ENCODE measurements around the gene TMEM219.

Gene TMEM219

DNA sequence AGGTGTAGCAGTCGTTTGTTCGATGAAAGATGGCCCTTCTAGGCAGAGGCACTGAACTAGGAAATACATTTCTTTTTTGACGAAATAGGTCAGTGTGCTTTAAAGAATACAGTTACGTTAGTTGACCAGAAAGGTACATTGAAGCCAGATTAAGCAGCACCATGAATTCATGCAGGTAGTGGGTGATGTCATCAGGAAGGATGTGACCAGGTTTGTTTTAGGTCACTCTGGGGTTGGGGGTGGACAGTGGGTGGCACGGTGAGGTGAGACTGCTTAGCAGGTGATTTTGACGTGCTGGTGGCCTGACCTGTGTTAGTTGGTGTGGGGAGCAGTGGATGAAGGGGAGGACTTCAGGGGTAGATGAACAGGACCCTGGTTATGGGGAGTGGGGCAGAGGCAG, 37.7 kb downstream of the TMEM219 start:
- no peak for TF ChIP-seq CTCF (IDR thresholded peaks at IDR 0.05)
- Mint-ChIP-seq H3K27me3 (ENCODE audit: low read depth, poor library complexity) (peaks cover 3% of the 10 kb centered on the region), H3K4me3 (no peak overlapping the region), H3K4me1 (peaks cover 19% of the 10 kb centered on the region), H3K27ac (no peak overlapping the region), H3K36me3 (ENCODE audit: low read depth) (peaks cover 11% of the 10 kb centered on the region), H3K9me3 (no peaks in the 10 kb centered on the region)
- no peak for DNase-seq

GRCh38 chr16:30000735-30001631, 39.1 kb downstream of the TMEM219 start:
- Mint-ChIP-seq H3K9me3 (no peaks in the 10 kb centered on the region), H3K27ac (no peak overlapping the region), H3K4me3 (no peak overlapping the region), H3K36me3 (ENCODE audit: low read depth) (peaks cover 11% of the 10 kb centered on the region), H3K27me3 (ENCODE audit: low read depth, poor library complexity) (peaks cover 3% of the 10 kb centered on the region), H3K4me1 (peaks cover 11% of the 10 kb centered on the region)
- no peak for TF ChIP-seq CTCF (IDR thresholded peaks at IDR 0.05)
- DNase-seq = no peak

DNA sequence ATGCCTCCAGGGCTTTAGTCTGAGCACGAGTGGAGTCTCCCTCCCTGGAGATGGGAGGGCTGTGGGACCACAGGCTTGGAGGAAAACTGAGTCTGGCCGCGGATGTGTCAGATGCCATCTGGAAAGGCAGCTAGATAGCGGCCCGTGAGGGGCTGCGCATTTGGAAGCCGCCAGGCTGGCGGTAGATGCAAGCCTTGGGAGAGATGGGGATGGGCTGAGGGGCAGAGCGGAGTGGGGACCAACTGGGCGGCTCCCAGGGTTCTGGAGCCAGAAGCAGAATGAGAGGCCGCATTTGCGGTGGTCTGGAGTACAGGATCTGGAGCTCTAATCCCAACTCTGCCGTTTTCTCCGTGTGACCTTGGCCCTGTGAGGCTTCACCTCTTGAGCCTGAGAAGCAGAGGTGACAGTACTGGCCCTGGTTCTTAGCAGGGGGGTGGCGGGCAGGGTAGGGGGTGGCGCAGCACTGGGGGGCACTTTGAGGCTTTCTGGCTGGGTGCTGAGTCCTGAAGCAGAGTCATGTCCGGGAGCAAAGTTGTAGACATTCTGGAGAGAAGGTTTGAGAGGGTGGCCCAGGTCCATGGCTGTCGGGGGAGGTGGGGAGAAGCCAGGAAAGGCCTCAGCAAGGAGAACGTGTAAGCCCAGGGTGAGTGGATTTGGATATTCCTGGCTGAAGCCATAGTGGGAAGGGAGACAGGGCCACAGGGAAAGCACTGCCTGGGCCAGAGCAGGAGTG, 40.9 kb downstream of the TMEM219 start:
- peaks cover 9% of the 10 kb centered on the region for H3K36me3 Mint-ChIP-seq (ENCODE audit: low read depth)
- DNase-seq = no peak
- no peak for TF ChIP-seq CTCF (IDR thresholded peaks at IDR 0.05)
- no peaks in the 10 kb centered on the region for H3K4me1 Mint-ChIP-seq
- H3K4me3 Mint-ChIP-seq = no peak overlapping the region
- no peaks in the 10 kb centered on the region for H3K27me3 Mint-ChIP-seq (ENCODE audit: low read depth, poor library complexity)
- H3K27ac Mint-ChIP-seq = no peak overlapping the region
- H3K9me3 Mint-ChIP-seq = no peaks in the 10 kb centered on the region

DNA sequence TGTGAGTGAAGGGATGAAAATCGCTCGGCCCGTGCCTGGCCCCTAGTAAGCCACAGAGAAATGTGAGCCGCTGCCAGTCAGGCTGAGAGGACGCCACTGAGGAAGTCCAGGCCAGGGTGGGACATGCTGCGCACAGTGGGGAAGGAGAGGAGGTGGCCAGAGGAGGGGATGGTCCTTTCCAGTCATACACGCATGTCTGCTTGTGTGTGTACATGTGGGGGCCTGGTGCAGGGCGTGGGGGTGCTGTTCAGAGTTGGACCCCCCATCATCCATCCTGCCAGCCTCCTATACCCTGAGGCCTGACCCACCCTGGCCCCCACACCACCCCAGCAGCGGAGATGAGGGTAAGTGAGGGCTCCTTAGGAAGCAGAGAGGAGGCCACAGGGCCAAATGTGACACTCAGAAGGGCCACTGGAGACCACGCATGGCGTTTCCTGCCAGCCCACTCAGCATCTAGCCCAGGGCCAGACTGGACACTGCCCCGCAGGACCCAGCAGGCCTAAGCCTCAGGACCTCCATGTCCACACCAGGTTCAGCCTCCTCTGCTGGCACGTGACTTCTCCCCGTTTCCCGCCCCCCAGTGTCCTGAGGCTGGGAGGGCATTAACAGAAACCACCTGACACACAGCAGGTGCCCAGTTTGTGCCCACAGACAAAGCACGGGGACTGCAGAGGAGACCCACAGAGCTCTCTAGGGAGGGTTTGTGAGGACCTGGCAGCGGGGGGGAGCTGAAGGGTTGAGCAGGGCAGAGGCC, 42.0 kb downstream of the TMEM219 start:
- no peaks in the 10 kb centered on the region for H3K4me1 Mint-ChIP-seq
- DNase-seq = no peak
- H3K9me3 Mint-ChIP-seq = no peaks in the 10 kb centered on the region
- H3K4me3 Mint-ChIP-seq = no peak overlapping the region
- TF ChIP-seq CTCF (IDR thresholded peaks at IDR 0.05) = no peak
- H3K36me3 Mint-ChIP-seq (ENCODE audit: low read depth) = no peaks in the 10 kb centered on the region
- peaks cover 11% of the 10 kb centered on the region for H3K27me3 Mint-ChIP-seq (ENCODE audit: low read depth, poor library complexity)
- H3K27ac Mint-ChIP-seq = no peak overlapping the region

- no peaks in the 10 kb centered on the region for H3K9me3 Mint-ChIP-seq
- DNase-seq = no peak
- H3K27ac Mint-ChIP-seq = no peak overlapping the region
- no peak overlapping the region for H3K4me3 Mint-ChIP-seq
- H3K27me3 Mint-ChIP-seq (ENCODE audit: low read depth, poor library complexity) = peaks cover 16% of the 10 kb centered on the region
- no peaks in the 10 kb centered on the region for H3K36me3 Mint-ChIP-seq (ENCODE audit: low read depth)
- no peak for TF ChIP-seq CTCF (IDR thresholded peaks at IDR 0.05)
- H3K4me1 Mint-ChIP-seq = no peaks in the 10 kb centered on the region
Measured at GRCh38 chr16:30004424-30004776, 42.5 kb downstream of the TMEM219 start.
